Glomerular visceral epithelial cell (primary cell): ENCODE measurements around the gene PRSS50.

ENCODE experiments used
- DNase-seq: peaks from one replicate; pipeline ENCODE4 v3.0.0-alpha.2; 2016; ENCODE audit errors: extremely low spot score

Gene PRSS50

DNA sequence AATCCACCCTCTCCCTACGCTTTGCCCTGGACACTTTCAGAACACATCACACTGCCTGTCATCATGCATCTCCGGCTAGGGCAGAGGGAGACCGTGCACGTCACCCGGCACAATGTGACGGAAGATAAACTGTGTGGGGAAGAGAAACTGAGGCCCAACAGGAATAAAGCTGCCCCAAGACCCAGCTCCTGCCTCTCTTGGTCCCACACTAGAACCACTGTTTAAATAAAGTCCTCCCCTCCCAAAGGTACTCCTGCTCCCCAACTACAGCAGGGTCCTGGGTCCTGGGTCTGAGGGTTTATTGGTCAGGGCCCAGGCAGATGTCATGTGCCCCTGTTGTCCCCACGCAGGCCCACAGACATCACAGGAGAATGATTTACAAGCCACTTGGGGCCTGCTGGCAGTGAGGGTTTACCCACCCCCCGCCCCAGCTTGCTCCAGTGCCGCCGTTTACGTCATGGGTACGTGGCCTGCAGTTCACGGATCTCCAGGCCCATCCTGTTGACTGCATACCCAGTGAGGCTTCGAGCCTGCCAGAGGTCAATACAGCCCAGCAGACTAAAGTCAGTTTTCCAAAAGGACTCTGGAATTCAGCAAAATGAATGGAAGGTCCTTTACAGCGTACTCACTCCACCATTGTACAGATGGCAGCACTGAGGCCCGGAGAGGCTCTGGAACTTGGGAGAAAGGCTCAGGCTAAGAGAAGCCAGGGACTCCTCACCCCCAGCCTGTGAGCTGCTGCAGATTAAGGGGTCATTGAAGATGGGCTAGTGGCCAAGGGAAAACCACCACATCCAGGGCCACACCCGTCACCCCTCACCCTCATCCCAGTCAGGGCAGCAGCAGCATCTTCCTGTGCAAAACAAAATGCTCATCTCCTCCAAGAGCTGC lies 47.4 kb downstream of the PRSS50 start:
- no peak for DNase-seq

DNA sequence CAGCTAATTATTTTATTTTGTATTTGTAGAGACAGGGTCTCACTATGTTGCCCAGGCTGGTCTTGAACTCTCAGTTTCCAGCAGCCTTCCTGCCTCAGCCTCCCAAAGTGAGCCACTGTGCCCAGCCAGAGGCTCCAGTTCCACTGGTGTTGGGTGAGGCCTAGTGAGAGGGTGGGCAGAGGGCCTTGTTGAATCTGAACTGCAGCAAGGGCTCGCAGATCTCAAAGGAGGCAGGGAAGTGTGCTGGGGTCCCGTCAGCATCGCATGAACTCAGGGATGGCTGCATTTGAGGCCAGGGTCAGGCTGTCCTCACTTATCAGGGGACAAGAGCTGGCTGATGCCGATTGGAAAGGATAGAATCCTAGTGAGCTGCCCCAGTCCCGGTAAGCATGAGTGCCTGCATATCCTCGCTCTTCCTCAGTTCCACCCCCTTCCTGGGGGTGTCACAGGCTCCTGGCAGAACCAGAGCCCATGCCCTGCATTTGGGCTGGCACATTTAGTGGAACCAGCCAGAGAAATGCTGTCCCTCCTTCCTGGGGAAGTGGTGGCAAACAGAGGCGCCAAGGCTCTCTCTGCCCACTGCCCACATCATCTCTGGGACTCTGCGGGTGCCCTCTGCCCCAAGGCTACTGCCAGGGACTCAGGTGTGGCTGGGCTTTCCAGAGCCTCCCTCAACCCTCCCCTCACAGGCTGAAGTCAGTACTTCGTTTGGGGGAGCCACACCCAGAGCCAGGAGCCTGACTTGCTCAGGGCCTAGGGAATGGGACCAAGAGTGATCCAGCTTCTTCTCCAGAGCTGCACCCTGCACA lies 48.3 kb downstream of the PRSS50 start:
- DNase-seq, result no peak

DNA sequence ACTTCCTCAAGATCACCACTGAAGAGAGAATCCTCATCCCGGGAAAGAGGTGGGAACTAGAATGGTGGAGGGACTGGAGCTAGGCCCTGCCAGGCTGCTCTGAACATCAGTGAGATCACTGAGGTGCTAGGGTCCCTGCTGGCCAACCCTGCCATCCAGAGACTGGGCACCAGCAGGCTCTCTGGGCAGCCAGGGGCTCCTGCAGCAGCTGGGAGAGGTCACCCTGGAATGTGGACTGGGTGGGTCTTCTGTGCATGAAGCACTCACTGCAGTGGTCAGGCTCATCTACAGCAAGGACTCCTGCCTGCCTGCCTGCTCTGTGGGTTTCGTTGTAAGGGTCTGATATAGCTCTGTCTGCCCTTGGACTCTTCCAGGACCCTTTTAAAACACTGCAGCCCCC lies 49.1 kb downstream of the PRSS50 start:
- no peak for DNase-seq

GRCh38 chr3:46668116-46668515 lies 49.6 kb downstream of the PRSS50 start:
- no peak for DNase-seq

GRCh38 chr3:46667657-46668056 lies 50.0 kb downstream of the PRSS50 start:
- DNase-seq, result no peak

- no peak for DNase-seq
These were observed 50.5 kb downstream of the PRSS50 start for GRCh38 chr3:46667061-46667621.

DNA sequence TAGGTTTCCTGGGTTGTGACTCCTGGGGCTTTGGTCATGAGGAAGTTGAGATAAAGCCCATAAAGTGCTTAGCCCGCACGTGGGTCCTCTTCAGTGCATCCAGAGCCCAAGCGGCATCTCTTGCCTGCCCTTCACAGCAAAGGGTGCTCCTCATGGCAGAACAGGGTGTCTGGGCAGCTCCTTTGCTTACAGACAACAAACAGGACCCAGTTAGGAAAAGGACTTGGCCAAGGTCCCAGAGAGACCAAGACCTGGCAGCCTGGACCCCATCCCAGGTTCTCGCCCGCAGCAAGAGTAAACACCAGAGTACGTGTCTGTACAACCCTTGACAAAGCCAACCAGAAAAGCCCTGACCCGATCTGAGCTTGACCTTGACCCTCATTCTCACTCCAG lies 51.2 kb downstream of the PRSS50 start:
- no peak for DNase-seq

GRCh38 chr3:46665763-46666452 lies 51.8 kb downstream of the PRSS50 start:
- DNase-seq, result no peak

DNA sequence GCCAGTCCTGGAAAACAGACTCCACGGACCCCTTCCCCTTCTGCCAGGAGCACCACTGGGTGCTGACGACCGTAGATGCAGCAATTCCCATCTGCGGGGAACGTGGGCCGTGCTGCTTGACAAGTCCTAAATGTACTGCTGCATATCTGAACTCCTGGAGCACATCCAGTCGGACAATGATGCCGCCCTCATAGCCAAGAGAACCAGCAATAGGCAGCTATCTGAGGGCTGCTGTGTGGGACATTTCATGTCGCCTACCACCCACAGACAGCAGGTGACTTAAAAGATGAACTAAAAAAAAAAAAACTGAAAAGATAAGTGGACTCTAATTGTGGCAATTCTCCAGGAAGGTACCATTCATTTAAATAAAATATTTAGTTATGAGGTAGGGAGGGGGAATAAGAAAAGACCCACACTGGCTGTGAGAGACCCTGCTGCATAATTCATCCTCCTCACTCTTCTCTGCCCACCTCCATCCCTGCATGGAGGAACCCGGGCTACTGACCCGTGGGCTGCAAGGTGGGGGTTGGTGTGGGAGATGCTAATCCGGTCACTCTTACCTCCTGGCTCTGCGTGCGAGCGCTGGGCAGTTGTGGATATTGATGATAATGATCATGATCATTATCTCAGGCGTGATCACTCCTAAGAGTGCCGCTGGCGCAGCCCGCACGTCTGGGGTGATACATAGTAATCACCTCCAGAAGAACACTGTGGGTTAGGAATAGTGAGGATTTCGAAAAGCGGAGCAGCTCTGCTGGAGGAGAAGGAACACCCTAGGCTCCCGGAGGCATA lies 52.5 kb downstream of the PRSS50 start:
- no peak for DNase-seq

GRCh38 chr3:46664188-46664970 lies 53.3 kb downstream of the PRSS50 start:
- DNase-seq, result no peak

DNA sequence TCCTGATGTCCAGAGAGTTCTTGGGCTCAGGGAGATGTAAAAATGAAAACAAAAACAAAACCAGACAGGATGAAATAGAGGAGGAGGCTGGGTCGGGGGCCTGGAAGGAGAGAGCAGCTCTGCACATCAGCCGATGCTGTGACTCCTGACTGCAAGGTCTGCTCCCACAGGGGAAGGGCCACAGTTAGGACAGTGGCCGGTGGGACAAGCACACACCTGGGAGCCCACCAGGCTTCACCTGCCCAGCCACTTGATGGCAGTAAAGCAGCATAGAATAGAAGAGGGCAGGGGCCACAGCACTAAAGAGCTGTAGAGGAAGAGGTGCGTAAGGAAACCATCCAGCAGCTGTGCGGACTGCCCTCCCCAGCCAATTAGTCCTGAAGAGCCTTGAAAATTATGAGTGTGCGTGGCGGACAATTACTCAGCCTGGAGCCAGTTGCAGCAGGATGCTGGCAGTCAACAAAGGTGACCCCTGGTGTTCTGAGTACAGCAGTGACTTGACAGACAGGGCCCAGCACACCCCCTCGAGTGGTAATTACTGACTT lies 54.0 kb downstream of the PRSS50 start:
- no peak for DNase-seq

GRCh38 chr3:46662771-46663551 lies 54.7 kb downstream of the PRSS50 start:
- peak; percentile 17 for DNase-seq
